HAP-1 (cell line): ENCODE data around the gene APBB2.

Source experiments
- DNase-seq, 2 experiments: peaks; one replicate each; pipeline ENCODE4 v3.0.0-alpha.2; 2016 to 2020; ENCODE audit warnings: low spot score in 2 of 2
- H3K27me3 ChIP-seq: fragments of 250-450 bp; sonication (Bioruptor Pico); 2 replicates; pipeline ENCODE4 v1.5.1; 2020; ENCODE audit warnings: low read depth, mild to moderate bottlenecking, moderate library complexity
- H3K36me3 ChIP-seq: fragments of 250-450 bp; sonication (Bioruptor Pico); replicated peaks from 2 replicates; pipeline ENCODE4 v1.5.1; 2020; ENCODE audit warnings: mild to moderate bottlenecking
- H3K4me1 ChIP-seq: fragments of 250-450 bp; sonication (Bioruptor Pico); 2 replicates; pipeline ENCODE4 v1.5.1; 2020; ENCODE audit warnings: mild to moderate bottlenecking
- H3K4me3 ChIP-seq: fragments of 250-450 bp; sonication (Bioruptor Pico); 2 replicates; pipeline ENCODE4 v1.5.1; 2020; ENCODE audit warnings: mild to moderate bottlenecking, moderate library complexity
- H3K9me3 ChIP-seq: fragments of 250-450 bp; sonication (Bioruptor Pico); 2 replicates; pipeline ENCODE4 v1.5.1; 2020; ENCODE audit warnings: mild to moderate bottlenecking, moderate library complexity
- in situ Hi-C: fragments of 300-500 bp; cut with MboI; formaldehyde crosslinking; loops from 3 replicates; pipeline ENCODE4 v1.14.3; 2020; ENCODE audit warnings: low sequenced_read_pairs, inconsistent platforms, mixed read lengths

Gene APBB2

DNA sequence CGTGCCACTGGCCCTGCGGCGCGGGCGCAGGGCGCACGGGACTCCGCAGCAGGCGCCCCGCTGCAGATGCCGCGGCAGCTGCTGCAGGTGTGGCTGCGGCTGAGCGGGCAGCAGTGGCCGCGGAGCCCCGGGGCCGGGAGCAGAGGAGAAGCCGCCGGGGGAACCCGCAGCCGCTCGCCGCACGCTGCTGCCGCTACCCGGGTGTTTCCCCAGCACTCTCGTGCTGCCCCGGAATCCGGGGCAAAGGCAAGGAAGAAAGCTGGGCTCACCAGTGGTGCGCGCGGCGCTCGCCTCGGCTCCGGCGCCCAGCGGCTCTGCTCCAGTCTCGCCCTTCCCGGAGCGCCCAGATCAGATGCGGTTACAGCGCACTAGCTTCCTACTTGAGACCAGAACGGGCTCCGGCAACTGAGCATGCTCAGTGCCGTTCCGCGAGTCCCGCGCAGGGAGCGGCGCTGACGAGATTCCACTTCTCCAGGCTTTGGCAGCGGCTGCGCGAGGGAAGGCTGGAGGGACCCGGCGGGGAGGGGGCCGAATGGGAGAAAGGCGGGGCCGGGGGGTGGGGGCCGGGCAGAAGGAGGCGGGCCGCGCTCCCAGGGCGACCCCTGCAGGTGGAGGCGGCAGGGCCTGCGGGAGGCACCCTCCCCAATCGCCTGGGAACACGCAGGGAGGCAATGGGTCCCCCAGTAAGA is at the start of gene APBB2:
Gene APBB2 (minus strand): TSS at position 407 of the 689 bp plus-strand sequence. CDS start 181,288 bp downstream, outside the sequence.
- Histone ChIP-seq H3K4me1 (peaks cover 25% of the 10 kb centered on the region), H3K27me3 (no peaks in the 10 kb centered on the region), H3K4me3 (peak within 1 kb of the TSS; percentile 81), H3K9me3 (no peaks in the 10 kb centered on the region), H3K36me3 (no peaks in the 10 kb centered on the region)
- DNase-seq, result peak; percentile 94 to 97
- in situ Hi-C loops, result loop anchor here (5.0 to 25.0 kb wide), 2 partner anchors 237 to 477 kb away; partner anchors contain the start of gene NSUN7

DNA sequence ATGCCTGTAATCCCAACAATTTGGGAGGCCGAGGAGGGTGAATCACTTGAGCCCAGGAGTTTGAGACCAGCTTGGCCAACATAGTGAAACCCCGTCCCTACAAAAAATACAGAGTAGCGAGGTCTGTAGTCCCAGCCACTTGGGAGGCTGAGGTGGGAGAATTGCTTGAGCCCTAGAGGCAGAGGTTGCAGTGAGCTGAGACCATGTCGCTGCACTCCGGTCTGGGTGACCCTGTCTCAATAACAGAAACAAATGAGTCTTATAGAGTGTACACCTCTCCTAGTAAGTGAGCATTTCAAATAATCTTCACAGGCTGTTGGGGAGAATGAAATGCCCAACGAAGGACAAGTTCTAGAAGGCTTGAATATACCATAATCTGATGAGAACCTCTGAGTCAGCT is 47.9 kb upstream of the APBB2 start:
- in situ Hi-C loops, result no loop called here
- no peak for DNase-seq
- peaks cover 13% of the 10 kb centered on the region for H3K4me1 ChIP-seq
- H3K9me3 ChIP-seq, result no peaks in the 10 kb centered on the region
- no peak overlapping the region for H3K4me3 ChIP-seq
- H3K27me3 ChIP-seq, result no peaks in the 10 kb centered on the region
- H3K36me3 ChIP-seq, result peaks cover 90% of the 10 kb centered on the region

DNA sequence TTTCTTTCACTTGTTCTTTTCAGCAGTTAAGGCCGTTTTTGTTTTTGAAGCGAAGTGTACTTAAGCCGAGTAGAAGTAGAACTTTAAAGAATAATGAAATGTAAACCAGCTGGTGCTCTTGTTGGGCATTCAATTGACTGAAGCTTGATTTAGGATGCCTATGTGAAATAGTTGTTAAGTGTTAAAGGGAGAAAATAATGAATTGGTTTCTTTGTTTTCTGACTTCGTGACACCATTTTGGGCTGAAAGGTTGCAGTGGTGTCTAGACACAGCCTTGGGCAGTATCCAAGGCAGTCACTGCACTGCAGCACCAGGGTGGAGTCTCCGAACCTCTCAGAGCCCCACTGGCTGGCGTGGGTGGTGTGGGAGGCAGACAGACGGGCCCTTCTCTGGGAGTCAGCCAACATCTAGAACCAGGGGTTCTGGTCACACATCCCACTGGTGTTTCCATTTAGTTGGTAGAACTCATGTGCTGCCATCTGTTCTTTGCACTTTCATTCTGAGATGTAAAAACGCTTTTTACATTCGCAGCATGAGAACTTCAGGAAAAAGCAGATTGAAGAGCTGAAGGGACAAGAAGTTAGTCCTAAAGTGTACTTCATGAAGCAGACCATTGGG is 45.9 kb upstream of the APBB2 start:
- no peaks in the 10 kb centered on the region for H3K9me3 ChIP-seq
- peaks cover 23% of the 10 kb centered on the region for H3K4me1 ChIP-seq
- in situ Hi-C loops, result no loop called here
- no peak overlapping the region for H3K4me3 ChIP-seq
- no peaks in the 10 kb centered on the region for H3K27me3 ChIP-seq
- peaks cover 73% of the 10 kb centered on the region for H3K36me3 ChIP-seq
- no peak for DNase-seq

DNA sequence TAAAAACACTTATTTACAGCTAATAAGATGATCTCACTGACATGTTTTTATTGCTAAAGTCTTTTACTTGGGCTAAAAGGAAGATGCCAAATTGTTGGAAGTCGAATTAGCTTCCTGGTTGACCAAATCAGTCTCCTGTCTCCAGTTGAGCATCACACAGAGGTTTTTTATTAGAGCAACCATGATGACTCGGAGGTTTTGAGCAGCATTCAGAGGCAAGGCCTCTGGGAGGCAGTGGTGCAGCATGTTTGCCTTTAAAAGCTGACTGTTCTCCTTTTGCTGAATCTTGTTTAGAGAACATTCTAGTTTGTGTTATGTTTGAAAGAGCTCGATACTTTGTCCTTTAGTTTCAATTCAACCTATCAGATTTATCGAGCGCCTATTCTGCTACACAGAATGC is 44.4 kb upstream of the APBB2 start:
- Histone ChIP-seq H3K4me1 (peaks cover 23% of the 10 kb centered on the region), H3K36me3 (peaks cover 59% of the 10 kb centered on the region), H3K9me3 (no peaks in the 10 kb centered on the region), H3K27me3 (no peaks in the 10 kb centered on the region), H3K4me3 (peak overlapping the region; percentile 83)
- DNase-seq, result peak; percentile 55 to 59
- in situ Hi-C loops, result no loop called here

DNA sequence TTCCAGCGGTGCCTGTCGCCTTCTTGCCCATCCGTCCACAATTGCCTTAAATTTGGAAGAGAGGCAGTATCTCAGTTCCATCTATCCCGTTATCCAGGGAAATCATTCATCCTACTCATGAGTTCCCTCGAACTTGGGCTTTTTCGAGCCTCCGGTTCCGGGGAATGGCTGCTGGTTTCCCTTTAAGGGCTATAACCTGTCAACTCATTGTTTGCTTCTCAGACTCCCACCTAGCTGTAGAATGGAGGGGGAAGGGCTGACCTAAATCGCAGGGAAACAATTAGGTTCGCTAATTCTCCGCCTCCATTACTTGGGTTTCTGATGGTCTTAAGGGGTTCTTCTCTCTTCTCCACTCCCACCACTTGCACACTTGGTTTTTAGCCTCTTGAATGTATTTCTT is 43.6 kb upstream of the APBB2 start:
- no peaks in the 10 kb centered on the region for H3K27me3 ChIP-seq
- peak overlapping the region; percentile 83 for H3K4me3 ChIP-seq
- H3K36me3 ChIP-seq, result peaks cover 50% of the 10 kb centered on the region
- peaks cover 23% of the 10 kb centered on the region for H3K4me1 ChIP-seq
- in situ Hi-C loops, result no loop called here
- DNase-seq, result peak; percentile 39 to 51
- H3K9me3 ChIP-seq, result no peaks in the 10 kb centered on the region

DNA sequence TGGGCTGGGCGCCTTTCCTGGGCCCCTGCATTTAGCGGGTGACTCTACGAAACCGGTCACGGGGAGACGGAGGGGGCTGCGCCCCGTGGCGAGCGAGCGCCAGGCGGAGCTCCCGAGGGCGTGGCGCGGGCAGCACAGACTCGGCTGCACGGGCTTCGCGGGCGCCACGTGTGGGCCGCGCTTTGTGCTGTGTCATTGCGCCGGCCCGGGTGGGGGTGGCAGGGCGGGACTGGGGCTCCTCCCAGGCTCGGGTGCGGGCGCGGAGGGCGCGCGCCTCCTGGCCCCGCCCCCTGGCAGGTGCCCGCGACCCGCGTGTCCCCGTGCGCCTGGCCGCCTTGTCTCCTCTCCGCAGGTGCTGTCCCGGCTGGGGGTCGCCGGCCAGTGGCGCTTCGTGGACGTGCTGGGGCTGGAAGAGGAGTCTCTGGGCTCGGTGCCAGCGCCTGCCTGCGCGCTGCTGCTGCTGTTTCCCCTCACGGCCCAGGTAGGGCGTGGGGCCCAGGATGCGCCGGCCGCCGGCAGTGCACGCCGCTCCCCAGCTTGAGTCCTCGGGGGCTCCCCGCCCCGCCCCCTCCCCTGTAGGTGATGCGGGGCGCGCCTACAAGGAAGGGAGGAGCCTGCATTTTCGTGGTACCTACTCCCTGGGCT is 43.0 kb upstream of the APBB2 start:
- no peaks in the 10 kb centered on the region for H3K27me3 ChIP-seq
- peaks cover 45% of the 10 kb centered on the region for H3K36me3 ChIP-seq
- peak overlapping the region; percentile 83 for H3K4me3 ChIP-seq
- DNase-seq, result peak in 1 of 2 experiments; percentile 79
- in situ Hi-C loops, result no loop called here
- H3K4me1 ChIP-seq, result peaks cover 23% of the 10 kb centered on the region
- H3K9me3 ChIP-seq, result no peaks in the 10 kb centered on the region

DNA sequence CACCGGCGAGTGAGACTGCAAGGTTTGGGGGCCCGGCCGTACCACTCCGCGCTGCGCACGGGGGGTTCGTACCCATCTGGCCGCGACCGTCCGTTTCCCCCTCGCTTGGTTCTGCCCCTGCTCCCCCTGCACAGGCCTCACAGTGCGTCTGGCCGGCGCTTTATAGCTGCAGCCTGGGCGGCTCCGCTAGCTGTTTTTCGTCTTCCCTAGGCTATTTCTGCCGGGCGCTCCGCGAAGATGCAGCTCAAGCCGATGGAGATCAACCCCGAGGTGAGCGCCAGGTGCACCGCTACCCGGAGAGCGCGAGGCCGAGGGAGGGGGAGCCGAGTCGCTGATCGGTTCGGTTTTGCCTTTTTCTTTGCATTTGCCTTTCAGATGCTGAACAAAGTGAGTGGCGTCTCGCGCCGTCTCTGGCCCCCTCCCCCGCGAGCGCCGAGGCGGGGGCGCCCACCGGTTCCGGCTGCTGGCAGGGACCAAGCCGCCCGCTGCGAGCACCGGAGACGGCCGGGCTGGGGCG is 42.5 kb upstream of the APBB2 start, which contains the start of gene UCHL1:
Gene UCHL1 (plus strand): TSS at position 189 of the 517 bp plus-strand sequence. CDS start 49 bp downstream, at position 238.
- no peaks in the 10 kb centered on the region for H3K27me3 ChIP-seq
- no peaks in the 10 kb centered on the region for H3K9me3 ChIP-seq
- DNase-seq, result peak; percentile 86 to 97
- in situ Hi-C loops, result no loop called here
- H3K4me3 ChIP-seq, result peak within 1 kb of the TSS; percentile 83
- H3K4me1 ChIP-seq, result peaks cover 23% of the 10 kb centered on the region
- peaks cover 39% of the 10 kb centered on the region for H3K36me3 ChIP-seq

DNA sequence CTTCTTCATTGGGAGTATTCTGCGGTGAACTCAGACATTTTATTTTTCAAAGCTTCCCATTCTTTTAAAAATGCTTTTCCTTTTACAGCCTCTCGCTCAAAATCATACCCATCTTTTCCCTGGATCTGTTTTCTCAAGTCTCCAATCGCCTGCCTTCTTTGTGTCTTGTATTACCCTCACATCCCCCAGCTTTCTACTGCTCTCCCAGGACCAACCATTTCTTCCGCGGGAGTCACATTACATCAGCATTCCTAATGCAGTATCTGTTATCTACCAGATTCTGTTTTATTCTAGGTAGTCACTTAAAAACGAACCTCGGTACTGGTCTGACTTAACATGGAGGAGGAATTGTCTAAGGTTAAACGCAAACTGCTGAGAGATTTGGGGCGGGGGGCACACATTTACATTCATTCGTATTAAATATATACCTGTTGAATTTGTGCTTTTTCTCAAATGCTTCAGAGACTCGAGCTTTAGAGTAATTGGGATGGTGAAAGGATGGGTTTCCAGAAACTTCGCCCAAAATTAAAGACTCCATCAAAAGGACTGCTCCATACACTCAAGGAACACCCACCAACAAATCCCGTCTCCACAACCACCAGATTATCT is 41.9 kb upstream of the APBB2 start:
- H3K27me3 ChIP-seq, result no peaks in the 10 kb centered on the region
- peaks cover 33% of the 10 kb centered on the region for H3K36me3 ChIP-seq
- in situ Hi-C loops, result no loop called here
- peak overlapping the region; percentile 83 for H3K4me3 ChIP-seq
- DNase-seq, result no peak
- H3K4me1 ChIP-seq, result peaks cover 23% of the 10 kb centered on the region
- H3K9me3 ChIP-seq, result no peaks in the 10 kb centered on the region

DNA sequence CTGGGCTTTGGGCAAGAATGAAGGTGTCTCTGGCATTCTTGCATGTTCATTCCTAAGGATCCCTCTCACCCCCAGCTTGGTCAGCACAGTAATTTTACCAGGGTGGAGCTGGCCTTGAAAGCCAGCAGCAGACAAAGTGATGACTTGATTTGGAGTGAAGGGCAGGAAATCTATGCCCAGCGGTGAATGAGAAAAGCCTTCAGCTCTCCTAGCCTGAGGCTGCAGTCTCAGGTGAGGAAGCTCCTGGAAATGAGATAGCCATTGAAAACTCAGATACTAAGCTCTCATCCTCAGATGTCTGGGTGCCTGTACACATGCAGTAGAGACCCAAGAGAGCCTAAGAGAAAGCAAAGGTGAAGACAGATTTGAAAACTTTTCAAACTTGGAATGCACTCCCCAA is 31.6 kb upstream of the APBB2 start:
- no peak for DNase-seq
- Histone ChIP-seq H3K4me3 (no peak overlapping the region), H3K27me3 (no peaks in the 10 kb centered on the region), H3K36me3 (no peaks in the 10 kb centered on the region), H3K9me3 (no peaks in the 10 kb centered on the region), H3K4me1 (no peaks in the 10 kb centered on the region)
- in situ Hi-C loops, result no loop called here

DNA sequence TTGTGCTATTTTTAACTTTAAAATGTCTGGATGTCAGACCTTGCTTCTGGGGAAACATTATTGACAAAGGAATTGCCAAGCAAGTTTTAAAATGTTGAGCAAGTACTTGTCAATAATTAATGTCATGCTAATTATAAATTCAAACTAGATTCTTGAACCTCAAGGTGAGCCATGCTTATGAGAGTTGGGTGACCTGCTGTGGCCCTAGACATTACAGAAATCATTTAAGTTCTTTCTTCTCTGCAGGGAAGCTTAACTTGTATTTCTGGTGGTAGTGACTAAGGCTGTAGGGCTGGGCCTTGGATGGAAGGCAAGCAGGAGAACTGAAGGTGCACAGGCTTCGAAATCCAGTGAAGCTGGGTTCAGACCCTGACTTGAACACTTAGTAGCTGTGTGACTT is 27.6 kb upstream of the APBB2 start:
- DNase-seq, result no peak
- in situ Hi-C loops, result no loop called here
- Histone ChIP-seq H3K9me3 (no peaks in the 10 kb centered on the region), H3K4me1 (no peaks in the 10 kb centered on the region), H3K27me3 (no peaks in the 10 kb centered on the region), H3K4me3 (no peak overlapping the region), H3K36me3 (no peaks in the 10 kb centered on the region)

DNA sequence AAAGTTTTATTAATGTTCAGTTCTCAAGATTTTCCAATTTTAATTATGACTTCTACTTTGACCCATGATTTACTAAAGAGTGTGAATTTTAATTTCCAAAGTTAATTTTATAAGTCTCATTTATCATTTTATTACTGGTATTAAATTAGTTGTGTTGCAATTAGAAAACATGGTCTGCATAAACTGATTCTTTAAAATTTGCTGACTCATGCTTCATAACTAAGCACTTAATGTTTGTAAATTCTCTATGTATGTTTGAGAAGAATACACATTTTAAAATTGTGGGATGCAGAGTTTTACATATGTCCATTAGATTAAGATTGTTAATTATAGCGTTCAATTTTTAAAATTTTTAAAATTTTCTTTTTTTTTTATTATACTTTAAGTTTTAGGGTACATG is 22.2 kb upstream of the APBB2 start:
- Histone ChIP-seq H3K9me3 (no peaks in the 10 kb centered on the region), H3K27me3 (no peaks in the 10 kb centered on the region), H3K36me3 (no peaks in the 10 kb centered on the region), H3K4me3 (no peak overlapping the region), H3K4me1 (no peaks in the 10 kb centered on the region)
- in situ Hi-C loops, result no loop called here
- no peak for DNase-seq

DNA sequence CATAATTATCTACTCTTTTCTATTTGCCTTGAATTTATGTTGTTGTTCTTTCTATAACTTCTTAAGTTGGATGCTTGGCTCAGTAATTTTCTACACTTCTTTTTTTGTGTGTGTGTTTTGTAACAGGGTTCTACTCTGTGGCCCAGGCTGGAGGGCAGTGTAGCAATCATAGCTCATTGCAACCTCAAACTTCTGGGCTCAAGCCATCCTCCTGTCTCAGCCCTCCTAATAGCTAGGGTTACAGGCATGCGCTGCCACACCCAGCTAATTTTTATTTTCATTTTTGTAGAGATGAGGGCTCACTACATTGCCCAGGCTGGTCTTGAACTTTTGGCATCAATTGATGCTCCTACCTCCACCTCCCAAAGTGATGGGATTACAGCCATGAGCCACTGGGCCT is 21.7 kb upstream of the APBB2 start:
- H3K4me1 ChIP-seq, result no peaks in the 10 kb centered on the region
- H3K9me3 ChIP-seq, result no peaks in the 10 kb centered on the region
- H3K4me3 ChIP-seq, result no peak overlapping the region
- H3K27me3 ChIP-seq, result no peaks in the 10 kb centered on the region
- in situ Hi-C loops, result no loop called here
- no peaks in the 10 kb centered on the region for H3K36me3 ChIP-seq
- no peak for DNase-seq

DNA sequence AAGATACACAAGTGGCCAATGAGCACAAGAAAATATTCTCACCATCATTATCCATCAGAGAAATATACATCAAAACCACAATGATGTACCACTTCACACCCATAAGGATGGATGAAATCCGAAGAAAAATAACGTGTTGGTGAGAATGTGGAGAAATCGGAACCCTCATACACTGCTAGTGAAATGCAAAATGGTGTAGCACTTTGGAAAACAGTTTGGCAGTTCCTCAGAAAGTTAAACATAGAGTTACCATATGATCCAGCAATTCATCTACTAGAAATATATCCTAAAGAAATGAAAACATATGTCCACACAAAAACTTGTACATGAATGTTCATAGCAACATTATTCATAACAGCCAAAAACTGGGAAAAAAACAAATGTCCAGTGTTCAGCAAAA is 18.5 kb upstream of the APBB2 start:
- no peaks in the 10 kb centered on the region; the same call in 1 of the 2 replicates for H3K27me3 ChIP-seq
- H3K36me3 ChIP-seq, result no peaks in the 10 kb centered on the region
- no peak overlapping the region for H3K4me3 ChIP-seq
- no peaks in the 10 kb centered on the region for H3K4me1 ChIP-seq
- in situ Hi-C loops, result no loop called here
- DNase-seq, result no peak
- H3K9me3 ChIP-seq, result no peaks in the 10 kb centered on the region
